Thyroid gland (tissue), 4 donors: ENCODE results near the gene CTXN3.

ENCODE experiments used
- POLR2A ChIP-seq, 2 donors: fragments of 450-650 bp; IDR thresholded peaks; one replicate each; pipeline ENCODE4 v1.6.1; 2017; ENCODE audit warnings: antibody characterized with exemption in 2 of 2, mild to moderate bottlenecking in 2 of 2, moderate library complexity in 1 of 2
- TF ChIP-seq, protein P1 (sequence below), 6 experiments: fragments of 200-600 bp in 3 of 6; fragments of 450-650 bp in 3 of 6; sonication (generic) in 3 of 6; IDR thresholded peaks; one replicate each; pipeline ENCODE4 v1.5.1; 2016 to 2019; ENCODE audit warnings: antibody characterized with exemption in 6 of 6, mild to moderate bottlenecking in 2 of 6, inconsistent platforms in 1 of 6, moderate library complexity in 1 of 6

DNA sequence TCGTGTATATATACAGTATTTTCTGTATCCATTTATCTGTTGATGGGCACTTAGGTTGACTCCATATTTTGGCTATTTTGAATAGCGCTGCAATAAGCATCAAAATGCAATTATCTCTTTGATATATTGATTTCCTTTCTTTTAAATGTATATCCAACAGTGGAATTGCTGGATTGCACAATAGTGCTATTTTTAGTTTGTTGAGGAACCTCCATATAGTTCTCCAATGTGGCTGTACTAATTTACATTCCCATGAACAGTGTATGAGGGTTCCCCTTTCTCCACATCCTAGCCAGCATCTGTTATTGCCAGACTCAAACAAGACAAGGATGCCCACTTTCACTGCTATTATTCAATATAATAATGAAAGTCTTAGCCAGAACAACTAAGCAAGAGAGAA, 9.1 kb upstream of the CTXN3 start:
- TF ChIP-seq, protein P1, sequence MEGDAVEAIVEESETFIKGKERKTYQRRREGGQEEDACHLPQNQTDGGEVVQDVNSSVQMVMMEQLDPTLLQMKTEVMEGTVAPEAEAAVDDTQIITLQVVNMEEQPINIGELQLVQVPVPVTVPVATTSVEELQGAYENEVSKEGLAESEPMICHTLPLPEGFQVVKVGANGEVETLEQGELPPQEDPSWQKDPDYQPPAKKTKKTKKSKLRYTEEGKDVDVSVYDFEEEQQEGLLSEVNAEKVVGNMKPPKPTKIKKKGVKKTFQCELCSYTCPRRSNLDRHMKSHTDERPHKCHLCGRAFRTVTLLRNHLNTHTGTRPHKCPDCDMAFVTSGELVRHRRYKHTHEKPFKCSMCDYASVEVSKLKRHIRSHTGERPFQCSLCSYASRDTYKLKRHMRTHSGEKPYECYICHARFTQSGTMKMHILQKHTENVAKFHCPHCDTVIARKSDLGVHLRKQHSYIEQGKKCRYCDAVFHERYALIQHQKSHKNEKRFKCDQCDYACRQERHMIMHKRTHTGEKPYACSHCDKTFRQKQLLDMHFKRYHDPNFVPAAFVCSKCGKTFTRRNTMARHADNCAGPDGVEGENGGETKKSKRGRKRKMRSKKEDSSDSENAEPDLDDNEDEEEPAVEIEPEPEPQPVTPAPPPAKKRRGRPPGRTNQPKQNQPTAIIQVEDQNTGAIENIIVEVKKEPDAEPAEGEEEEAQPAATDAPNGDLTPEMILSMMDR (IDR thresholded peaks at IDR 0.05): no peak
- TF ChIP-seq POLR2A (IDR thresholded peaks at IDR 0.05): no peak
